ENCODE results near the gene PARD3B.

GRCh38 chr2:204561771-204562170 lies 16.5 kb downstream of the PARD3B start:
- no peak for TF ChIP-seq CTCF (conservative IDR thresholded peaks at IDR 0.05; ENCODE audit: low read depth, low read length)
- no peak for TF ChIP-seq EZH2 (IDR thresholded peaks at IDR 0.05; ENCODE audit: borderline replicate concordance, low read depth, low read length, poor library complexity, severe bottlenecking)

All from A673 (cell line).